HG03575 (cell line): ENCODE results near the gene PDX1.

Source experiments
- ATAC-seq: cut with Tn5 transposase; IDR thresholded peaks from one replicate; pipeline ENCODE4 v1.9.1; 2021; ENCODE audit not compliant: unreplicated experiment, insufficient number of reproducible peaks, low FRiP score; ENCODE audit errors: extremely low read depth

The PDX1 gene

DNA sequence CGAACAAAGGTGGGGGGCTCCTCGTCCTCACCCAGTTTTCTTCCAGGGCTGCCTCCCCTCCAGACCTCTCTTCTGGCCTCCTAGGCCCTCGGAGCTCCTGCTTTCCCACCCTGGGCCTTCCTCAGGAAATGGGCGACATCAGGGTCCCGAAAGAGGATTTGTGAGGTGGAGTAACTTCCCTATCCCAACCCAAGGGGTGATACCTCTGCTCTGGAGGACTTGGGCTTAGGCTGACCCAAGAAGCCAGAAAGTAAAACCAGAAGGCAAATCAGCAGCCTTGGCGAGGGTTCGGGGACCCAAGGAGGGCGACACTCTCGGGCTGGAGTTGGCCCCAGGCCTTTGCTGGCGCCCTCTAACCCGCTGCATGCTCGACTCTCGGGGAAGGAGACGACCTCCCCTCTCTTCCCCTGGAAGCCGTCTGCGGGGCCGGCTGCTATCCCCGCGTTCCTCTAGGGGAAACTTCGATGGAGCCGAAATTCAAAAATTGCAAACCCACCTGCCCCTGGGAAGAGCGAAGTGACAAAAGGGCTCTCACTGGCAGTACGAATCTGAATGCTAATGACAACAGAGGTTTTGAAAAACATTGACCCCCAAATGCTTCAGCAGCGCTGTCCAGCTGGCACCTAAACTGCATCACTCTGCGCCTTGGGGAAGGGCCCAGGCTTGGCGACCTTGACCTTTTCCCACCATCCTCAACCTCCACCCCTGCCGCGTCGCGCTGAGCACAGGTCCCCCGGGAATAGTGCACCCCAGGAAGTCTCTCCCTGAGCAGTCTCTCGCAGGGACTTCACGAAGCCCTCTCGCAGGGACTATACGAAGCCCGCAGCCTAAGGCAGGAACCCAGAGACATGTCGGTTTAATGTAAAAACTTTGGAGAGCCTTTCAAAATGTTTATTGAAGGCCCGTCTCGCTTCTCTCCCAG, 2.4 kb downstream of the PDX1 start:
- ATAC-seq: no peak

DNA sequence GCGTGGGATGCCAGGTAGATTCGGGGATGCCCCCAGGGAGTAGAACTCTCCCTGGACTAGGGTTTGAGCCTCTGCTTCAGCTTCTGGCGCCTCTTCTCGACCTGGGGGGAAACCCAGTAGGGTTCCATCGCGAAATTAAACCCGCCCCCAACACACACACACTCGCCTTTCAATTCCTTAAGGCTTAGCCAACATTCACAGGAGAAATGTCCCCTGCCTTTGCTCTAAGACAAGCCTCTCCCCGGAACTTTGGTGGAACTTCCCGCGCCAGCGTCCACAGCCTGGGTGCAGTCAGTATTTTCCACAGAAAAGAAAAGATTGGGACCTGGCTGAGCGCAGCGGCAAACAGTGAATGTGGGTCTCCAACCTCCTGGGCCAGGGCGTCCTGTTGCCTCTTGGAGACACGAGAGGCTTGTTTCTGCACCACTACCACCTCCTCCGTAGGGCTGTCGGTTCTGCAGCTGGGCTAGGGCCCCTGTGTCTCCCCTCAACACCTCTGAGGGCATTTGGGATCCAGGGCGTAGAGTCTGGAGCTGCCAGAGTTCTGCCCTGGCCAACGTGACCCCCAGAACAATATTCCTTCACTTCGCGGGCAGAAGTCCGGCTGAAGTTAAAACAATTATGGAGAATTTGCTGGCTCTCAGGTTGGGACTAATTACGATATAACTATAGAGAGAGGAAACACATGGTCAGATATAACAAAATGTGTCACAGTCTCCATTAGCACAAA, 3.2 kb downstream of the PDX1 start:
- no peak for ATAC-seq

DNA sequence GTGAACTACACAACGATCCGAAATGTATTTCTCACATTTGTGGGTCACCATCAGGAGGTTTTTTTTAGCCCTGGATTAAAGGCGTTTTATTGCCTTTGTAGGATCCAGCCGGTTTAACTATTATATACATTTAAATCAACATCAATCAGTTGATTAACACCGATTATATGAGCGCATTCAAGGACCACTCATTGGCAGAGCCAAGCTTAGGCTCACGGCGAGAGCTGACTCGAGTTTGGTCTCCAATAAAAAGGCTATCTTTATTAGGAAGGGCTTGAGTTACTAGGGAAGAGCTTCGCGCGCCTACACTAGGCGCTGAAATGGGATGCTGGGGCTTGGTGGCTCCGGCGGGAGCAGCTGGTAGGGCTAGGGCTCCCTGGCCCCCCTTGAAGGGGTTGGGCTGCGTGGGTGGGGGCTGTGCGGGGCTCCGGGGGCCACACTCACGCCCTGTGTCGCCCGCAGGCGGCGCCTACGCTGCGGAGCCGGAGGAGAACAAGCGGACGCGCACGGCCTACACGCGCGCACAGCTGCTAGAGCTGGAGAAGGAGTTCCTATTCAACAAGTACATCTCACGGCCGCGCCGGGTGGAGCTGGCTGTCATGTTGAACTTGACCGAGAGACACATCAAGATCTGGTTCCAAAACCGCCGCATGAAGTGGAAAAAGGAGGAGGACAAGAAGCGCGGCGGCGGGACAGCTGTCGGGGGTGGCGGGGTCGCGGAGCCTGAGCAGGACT, 4.2 kb downstream of the PDX1 start:
- ATAC-seq: no peak

DNA sequence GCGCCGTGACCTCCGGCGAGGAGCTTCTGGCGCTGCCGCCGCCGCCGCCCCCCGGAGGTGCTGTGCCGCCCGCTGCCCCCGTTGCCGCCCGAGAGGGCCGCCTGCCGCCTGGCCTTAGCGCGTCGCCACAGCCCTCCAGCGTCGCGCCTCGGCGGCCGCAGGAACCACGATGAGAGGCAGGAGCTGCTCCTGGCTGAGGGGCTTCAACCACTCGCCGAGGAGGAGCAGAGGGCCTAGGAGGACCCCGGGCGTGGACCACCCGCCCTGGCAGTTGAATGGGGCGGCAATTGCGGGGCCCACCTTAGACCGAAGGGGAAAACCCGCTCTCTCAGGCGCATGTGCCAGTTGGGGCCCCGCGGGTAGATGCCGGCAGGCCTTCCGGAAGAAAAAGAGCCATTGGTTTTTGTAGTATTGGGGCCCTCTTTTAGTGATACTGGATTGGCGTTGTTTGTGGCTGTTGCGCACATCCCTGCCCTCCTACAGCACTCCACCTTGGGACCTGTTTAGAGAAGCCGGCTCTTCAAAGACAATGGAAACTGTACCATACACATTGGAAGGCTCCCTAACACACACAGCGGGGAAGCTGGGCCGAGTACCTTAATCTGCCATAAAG, 4.8 kb downstream of the PDX1 start:
- no peak for ATAC-seq

DNA sequence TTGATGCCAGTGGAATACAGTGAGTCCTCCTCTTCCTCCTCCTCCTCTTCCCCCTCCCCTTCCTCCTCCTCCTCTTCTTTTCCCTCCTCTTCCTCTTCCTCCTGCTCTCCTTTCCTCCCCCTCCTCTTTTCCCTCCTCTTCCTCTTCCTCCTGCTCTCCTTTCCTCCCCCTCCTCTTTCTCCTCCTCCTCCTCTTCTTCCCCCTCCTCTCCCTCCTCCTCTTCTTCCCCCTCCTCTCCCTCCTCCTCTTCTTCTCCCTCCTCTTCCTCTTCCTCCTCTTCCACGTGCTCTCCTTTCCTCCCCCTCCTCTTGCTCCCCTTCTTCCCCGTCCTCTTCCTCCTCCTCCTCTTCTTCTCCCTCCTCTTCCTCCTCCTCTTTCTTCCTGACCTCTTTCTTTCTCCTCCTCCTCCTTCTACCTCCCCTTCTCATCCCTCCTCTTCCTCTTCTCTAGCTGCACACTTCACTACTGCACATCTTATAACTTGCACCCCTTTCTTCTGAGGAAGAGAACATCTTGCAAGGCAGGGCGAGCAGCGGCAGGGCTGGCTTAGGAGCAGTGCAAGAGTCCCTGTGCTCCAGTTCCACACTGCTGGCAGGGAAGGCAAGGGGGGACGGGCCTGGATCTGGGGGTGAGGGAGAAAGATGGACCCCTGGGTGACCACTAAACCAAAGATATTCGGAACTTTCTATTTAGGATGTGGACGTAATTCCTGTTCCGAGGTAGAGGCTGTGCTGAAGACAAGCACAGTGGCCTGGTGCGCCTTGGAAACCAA, 5.6 kb downstream of the PDX1 start:
- ATAC-seq: no peak

DNA sequence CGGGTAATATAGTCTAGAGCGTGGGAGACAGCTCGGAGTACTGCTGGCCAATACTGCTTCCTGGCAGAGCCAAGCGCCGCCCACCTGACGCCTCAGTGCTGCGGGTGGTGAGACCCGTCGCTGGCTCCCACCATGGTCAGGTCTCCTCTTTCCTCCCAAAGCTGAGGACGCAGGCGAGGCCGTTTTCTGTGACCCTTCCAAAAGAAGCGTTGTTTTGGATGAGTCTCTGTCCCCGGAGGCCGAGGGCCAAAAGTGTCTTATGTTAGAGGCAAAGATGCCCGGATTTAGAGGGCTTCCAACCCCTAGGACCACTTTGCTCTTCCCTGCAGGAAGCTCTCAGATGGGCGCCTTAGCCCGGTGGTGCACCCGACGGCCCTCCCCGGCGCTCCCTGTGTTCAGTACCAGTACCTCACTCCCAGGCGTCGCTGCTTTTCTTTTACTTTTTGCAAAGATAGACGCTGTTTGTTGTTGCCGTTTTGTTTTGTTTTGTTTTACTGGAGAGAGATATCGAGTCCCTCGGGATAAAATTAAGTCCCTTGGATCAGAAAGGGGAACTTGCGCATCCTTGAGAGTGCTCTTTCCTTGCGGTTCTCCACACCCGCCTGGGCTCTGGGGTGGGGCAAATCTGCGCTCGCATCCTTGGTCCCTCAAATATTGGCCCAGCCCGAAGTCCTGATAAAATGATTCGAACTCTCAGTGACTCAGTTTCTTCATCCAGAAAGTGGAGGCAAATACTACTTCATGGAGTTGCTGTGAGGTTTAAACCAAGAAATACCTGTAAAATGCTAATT, 7.0 kb downstream of the PDX1 start:
- ATAC-seq: no peak

DNA sequence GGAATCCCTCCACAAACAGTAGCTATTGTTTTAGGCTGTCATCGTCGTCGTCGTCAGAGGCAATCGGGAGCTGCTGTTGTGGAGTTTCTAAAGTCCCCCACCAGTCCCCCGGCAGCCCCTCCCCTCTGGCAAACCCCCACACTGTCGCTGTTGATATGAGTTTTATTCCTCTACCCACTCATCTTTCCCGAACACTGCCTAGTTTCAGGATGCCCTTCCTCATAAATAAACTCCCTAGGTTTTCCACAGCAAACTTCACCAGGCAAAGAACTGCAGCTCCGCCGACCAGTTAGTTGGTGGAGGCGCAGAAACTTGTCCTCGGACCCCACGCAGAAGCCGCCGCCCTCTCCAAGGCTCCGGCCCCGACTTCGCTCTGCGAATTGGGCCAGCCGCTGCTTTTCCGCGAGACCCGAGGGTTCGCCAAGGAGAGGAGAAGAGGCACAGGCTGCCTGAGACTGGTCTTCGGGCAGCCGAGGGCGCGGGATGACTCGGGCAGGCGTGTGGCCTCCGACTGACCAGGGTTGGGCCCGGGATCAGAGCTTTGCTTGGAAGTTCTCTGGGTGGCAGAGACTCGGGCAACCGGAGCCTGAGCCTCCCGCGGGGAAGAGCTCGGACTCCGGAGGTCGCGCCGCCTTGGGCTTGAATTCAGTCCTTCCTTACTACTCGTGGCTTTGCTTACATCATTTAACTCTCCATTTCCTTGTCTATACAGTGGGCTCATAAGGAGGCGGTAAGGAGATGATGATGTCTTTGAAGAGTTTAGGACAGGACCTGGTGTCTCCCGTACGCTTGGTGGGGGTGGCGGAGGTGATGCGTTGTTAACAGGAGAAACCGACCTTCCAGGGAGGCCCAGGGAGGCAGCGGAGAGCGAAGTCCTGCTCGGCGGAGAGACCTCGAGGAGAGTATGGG, 7.9 kb downstream of the PDX1 start:
- ATAC-seq: no peak

DNA sequence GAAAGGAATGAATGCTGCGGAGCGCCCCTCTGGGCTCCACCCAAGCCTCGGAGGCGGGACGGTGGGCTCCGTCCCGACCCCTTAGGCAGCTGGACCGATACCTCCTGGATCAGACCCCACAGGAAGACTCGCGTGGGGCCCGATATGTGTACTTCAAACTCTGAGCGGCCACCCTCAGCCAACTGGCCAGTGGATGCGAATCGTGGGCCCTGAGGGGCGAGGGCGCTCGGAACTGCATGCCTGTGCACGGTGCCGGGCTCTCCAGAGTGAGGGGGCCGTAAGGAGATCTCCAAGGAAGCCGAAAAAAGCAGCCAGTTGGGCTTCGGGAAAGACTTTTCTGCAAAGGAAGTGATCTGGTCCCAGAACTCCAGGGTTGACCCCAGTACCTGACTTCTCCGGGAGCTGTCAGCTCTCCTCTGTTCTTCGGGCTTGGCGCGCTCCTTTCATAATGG, 8.6 kb downstream of the PDX1 start:
- no peak for ATAC-seq

DNA sequence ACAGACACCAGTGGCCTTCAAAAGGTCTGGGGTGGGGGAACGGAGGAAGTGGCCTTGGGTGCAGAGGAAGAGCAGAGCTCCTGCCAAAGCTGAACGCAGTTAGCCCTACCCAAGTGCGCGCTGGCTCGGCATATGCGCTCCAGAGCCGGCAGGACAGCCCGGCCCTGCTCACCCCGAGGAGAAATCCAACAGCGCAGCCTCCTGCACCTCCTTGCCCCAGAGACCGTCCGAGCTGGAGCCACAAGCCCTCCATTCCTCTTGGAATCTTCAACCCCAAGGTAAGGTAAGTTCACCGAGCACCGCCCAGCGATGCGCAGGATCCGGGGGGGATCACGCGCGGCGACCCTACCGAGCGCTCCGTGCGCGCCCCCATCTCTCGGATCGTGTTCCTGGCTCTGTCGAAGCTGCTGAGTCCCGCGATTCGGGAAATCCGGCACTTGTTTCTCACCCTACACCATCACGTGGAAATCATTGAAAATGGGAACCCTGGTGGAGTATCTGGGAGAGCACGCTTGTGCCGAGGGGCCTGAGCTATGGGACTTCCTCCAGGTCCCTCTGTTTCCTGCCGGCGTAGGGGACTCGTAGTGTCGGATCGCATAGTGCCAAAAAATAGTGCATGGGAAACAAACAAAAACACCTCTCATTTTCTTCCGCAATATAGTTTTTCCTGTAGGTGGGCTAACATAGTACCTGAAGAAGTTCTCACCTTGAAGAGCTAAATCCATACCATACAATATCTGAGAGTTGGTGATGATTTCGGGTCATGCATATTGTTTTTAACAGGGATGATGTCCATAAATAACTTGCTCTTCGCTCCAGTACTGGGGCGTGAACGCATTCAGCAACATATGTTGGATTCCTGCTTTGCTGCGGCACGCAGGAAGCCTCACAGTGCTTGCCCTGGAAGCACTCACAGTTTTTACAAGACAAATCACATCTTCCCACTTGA, 9.3 kb downstream of the PDX1 start:
- ATAC-seq: no peak

DNA sequence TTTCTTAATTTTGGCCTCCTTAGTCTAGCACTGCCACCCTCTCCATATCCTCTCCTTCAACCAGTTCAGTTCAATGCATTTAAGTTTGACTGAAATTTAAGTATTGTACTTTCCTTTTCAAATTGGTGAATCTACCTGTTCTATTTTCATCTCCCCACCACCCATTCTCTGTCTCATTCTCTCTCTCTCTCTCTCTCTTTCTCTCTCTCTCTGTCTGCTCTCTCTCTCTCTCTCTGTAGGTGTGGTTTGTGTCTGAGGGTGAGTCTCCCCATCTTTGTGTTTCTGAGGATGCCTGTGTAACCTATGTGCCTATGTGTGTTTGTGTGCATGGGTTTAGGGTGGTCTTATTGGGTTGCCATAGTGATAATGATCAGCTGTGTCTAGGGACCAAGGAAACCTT, 10.1 kb downstream of the PDX1 start:
- no peak for ATAC-seq

DNA sequence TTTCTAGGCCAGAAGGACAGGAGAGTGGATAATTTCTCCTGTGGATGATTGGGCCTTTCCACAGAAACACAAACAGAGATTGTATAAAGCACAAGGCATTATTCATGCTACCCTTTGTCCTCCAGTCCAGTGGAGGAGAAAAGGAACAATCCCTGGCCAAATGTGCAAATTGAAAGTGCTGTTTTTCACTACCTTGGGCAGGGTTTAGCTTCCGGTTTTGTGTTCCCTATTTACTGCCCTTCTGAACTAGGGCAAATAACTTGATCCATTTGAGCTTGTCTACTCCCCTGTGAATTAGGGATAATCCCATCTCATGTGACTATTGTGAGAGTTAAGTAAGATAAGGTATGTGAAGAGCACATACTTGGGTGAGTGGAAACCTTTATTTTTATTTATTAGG, 13.3 kb downstream of the PDX1 start:
- no peak for ATAC-seq

DNA sequence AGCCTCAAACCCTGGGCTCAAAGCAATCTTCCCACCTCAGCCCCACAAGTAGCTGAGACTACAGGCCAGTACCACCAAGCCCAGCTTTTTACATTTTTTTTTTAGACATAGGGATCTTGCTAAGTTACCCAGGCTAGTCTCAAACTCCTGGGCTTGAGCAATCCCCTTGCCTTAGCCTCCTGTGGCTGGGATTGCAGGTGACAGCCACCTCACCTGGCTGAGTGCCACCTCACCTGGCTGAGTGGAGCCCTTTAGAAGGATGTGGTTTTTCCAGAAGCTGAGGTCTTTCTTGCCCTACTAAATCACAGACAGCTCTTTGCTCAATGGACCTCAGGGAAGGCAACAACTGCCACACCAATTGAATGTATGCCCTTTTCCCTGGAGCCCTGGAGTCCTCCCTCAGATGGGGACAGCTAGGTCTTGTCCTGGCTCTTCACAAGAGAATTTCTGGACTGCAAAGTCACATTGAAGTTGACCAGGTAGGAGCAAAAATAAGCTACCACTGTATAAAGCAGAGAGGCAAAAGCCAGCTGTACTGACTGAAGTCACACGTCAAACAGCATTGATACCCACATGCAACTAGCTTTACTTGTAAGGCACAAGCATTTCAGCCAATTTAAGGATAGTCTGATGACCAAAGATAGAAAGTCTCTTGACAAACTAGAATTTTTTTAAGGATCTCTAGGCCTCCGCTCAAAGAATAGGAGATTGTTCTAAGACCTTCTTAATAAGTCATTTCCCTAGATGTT, 14.0 kb downstream of the PDX1 start:
- no peak for ATAC-seq

DNA sequence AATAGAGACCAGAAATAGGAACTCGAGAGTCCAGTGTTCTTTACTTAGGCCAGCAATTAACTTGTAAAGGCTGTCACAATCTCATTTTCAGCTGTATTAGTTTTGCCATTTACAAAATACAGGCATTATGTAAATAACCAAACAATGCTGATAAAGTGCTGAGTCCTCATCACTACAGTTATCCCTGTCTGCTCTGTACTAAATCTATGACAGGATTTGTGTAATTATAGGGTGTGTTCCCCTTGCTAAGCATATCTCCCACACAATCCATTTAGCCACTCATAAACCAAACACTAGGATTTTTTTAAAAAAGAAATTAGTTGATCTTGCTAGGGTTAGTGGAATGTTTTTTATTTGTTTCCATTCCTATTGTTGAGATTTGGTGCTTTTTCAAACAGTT, 23.2 kb downstream of the PDX1 start:
- no peak for ATAC-seq

DNA sequence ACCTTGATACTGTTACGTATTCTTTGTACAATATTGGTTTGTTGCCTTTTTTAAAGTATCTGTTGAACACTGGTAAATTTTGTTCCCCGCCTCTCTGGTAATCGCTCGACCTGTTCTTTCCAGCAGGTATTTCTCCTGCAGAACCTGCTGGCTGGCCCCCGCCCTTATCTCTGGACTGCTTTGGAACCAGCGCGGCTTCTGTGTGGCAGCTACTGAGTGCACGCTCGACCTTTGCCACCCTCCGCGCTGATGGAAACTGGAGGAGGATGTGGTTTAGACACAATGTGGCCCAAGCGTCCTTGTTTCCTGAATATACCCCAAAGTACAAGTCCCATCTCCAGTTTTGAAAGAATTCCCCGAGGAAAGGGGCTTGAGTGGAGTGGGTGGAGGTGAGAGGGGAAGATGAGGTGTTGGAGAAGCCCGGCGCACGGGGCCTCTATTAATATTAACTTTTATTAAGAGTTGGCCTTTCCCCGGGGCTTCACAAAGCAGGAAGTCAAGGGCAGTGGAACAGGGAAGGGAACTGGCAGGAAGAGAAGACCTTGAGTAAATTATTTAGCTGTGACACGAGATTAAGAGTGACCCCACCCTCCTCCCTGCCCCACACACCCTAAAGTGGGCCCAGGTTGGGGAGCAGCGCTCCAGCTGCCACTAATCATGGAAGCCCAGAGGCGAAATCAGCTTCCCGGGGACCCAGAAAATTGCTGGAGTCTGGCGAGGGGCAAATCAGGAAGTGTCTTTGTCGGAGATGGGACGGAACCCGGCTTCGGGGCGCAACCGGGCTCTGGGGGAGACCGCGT, 33.3 kb downstream of the PDX1 start:
- ATAC-seq: no peak
